Stimulated activated CD4-positive, alpha-beta T cell treated with anti-CD3 and anti-CD28 coated beads, Interleukin-2, amount 100 ng/mL, for 24 hours (primary cell): Measurements from ENCODE around the gene KLK7.

Experiments used
- DNase-seq, 2 donors: peaks; one replicate each; pipeline ENCODE4 v3.0.0-alpha.2; 2020

The KLK7 gene

DNA sequence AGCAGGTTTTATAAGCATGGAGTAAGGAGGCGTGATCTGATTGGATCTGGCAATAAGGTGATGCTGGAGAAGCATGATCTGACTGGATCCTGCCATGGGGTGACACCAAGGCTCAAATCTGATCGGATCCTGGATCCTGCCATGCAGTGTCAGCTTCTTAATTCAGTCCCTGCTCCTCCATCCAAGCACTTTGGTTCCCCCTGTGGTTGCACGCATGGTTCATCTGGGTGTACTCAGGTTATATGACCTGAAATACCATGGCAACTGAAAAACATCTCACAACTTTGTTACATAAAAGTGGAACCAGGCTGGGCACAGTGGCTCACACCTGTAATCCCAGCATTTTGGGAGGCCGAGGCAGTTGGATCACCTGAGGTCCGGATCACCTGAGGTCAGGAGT lies 54.9 kb downstream of the KLK7 start:
- DNase-seq = no peak
